Activated CD4-positive, alpha-beta T cell treated with anti-CD3 and anti-CD28 coated beads for 24 hours (primary cell): ENCODE measurements around the gene SNED1.

Experiments used
- DNase-seq, 2 donors: peaks; one replicate each; pipeline ENCODE4 v3.0.0-alpha.2; 2020; ENCODE audit warnings: low read depth in 2 of 2

SNED1 gene

GRCh38 chr2:240960309-240960970, 38.0 kb upstream of the SNED1 start:
- no peak for DNase-seq

DNA sequence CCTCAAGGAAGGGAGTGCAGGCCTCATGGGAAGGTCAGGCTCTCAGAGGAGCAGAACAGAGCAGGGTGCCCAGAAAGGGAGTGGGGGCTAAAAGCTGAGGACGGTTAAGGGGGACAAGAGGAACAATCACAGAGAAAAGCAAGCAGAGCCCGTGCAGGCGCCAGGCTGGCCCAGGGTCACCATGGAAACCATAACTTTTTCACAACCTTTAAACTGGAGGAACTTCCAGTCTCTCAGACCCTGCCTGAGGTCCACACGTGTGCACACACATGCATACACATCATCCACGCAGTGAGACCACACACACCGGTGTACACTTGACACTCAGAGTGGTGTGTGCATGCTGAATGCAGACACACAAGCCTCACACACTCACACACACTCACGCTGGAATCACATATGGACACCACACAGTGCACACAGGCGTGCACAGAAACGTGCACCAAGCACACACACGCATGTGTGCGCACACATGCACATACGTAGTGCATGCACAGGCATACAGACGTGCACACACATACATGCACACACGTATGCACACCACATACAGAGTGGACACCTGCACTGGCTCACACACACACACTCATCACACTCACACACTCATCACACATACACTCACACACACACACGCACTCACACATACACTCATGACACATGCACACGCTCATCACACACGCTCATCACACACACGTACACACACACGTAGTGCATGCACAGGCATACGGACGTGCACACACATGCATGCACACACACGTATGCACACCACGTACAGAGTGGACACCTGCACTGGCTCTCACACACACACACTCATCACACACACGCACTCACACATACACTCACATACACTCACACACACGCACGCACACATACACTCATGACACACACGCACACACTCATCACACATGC, 37.2 kb upstream of the SNED1 start:
- no peak for DNase-seq

GRCh38 chr2:240961910-240962299, 36.5 kb upstream of the SNED1 start:
- no peak for DNase-seq

DNA sequence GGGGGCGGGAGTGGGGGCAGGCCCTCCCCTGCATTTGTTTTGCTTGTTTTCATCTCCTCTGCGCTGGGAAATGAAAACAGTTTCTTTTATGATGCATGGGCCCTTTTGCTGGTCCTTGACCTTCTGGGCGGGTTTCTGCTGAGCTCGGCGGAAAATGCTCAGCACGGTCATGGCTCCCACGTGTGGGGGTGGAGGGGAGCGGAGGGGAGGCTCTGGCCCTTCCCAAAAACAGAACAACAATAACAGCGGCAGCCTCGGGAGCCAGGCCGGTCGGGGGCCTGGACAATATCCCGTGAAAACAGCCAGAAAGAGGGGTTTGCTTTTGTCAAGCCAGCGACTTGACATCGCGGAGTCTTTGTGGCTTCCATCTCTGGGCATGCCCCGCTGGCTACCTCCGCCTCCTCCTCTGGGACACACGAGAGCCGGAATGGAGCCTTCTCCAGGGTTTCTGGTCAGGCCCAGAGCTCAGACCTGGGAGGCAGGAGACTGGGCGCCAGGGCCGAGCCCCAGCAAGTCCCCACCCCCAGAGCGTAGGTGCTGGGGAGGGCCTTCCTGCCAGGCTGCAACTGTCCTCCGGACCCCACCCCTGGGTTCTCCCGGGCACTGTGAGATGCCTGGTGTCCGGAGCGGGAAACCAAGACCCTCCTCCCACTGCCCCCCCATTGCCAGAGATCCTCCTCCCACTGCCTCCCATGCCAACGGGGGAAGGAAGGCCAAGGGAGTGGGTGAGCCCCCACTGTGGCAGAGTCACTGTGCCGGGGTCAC, 35.9 kb upstream of the SNED1 start:
- no peak for DNase-seq

GRCh38 chr2:240963065-240963867, 35.2 kb upstream of the SNED1 start:
- no peak for DNase-seq

- DNase-seq, result no peak
These were observed 34.3 kb upstream of the SNED1 start for GRCh38 chr2:240963868-240964703.

DNA sequence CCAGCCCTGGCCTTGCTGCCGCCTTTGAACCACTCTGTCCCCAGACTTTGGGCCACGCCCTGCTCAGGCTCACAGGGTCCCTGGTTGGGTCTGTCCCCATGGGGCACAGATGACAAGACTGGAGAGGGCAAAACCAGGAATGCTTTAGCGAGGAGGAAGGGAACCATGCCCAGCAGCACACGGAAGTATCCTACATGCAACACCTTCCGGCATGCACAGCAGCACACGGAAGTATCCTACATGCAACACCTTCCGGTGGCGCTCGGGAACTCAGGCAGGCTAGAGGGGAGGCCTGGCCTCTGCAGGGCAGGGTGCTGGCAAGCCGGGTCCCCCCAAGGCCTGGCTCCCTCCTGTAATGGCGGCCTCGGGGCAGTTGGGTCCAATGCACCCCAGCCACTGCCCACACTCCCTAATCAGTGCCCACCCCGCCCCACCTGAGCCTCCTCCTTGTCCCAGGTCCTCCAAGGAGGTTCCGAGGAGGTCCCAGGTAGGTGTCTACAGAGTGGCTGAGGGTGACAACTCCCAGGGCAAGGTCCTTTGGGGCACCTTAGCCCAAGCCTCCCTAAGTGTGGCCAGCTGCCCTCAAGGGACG, 33.6 kb upstream of the SNED1 start:
- no peak for DNase-seq

DNA sequence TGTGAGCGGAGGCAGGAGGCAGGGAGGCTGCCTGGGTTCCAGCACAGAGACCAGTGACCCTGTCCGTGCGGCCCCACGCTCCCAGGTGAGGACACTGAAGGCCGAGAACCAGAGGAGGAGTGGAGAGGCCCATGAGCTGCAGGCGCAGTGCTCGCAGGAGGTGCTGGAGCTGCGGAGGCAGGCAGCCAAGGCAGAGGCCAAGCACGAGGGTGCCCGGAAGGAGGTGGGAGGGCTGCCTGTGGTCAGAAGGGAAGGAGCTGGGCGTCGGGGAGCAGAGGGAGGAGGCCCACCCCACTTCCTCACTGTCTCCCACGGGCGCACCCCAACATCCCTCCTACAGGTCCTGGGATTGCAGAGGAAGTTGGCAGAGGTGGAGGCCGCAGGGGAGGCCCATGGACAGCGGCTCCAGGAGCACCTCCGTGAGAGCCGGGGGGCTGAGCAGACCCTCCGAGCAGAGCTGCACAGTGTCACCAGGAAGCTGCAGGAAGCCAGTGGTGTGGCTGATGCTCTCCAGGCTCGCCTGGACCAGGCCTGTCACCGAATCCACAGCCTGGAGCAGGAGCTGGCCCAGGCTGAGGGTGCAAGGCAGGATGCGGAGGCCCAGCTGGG, 33.0 kb upstream of the SNED1 start:
- no peak for DNase-seq

- DNase-seq, result no peak
These were observed 32.4 kb upstream of the SNED1 start for GRCh38 chr2:240965905-240966456.

GRCh38 chr2:240966457-240966905, 31.9 kb upstream of the SNED1 start:
- no peak for DNase-seq

DNA sequence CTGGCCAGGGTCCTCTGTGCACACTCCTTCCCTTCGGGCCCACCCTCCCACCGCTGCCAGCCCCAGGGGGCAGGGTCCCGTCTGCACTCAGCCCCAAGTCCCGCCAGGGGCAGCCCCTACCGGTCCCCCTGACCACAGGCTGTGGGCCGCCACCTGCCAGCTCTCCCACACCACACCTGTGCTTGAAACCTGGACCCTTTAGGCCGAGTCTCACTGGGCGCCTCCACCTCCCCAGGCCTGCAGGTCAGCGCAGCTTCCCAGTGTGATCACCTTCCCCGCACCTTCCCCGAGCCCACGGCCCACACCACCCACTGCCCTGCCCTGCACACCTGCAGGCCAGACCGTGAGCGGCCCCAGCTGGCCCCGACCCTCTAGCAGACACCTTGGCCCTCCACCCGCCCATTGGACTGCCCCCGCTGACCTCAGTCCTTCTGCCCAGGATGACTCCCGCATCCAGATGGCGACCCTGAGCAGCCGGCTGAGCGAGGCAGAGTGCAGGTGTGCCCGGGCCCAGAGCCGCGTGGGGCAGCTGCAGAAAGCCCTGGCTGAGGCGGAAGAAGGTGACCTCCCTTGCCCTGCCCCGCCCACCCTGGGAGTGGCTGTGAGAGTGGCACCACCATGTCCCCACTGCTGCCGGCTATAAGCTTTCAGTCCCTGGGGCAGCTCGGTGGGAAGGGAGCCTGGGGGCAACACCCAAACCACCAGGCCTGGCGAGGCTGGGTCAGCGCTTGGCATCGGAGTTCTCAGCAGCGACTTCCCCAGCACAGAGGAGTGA, 31.3 kb upstream of the SNED1 start:
- DNase-seq, result no peak

DNA sequence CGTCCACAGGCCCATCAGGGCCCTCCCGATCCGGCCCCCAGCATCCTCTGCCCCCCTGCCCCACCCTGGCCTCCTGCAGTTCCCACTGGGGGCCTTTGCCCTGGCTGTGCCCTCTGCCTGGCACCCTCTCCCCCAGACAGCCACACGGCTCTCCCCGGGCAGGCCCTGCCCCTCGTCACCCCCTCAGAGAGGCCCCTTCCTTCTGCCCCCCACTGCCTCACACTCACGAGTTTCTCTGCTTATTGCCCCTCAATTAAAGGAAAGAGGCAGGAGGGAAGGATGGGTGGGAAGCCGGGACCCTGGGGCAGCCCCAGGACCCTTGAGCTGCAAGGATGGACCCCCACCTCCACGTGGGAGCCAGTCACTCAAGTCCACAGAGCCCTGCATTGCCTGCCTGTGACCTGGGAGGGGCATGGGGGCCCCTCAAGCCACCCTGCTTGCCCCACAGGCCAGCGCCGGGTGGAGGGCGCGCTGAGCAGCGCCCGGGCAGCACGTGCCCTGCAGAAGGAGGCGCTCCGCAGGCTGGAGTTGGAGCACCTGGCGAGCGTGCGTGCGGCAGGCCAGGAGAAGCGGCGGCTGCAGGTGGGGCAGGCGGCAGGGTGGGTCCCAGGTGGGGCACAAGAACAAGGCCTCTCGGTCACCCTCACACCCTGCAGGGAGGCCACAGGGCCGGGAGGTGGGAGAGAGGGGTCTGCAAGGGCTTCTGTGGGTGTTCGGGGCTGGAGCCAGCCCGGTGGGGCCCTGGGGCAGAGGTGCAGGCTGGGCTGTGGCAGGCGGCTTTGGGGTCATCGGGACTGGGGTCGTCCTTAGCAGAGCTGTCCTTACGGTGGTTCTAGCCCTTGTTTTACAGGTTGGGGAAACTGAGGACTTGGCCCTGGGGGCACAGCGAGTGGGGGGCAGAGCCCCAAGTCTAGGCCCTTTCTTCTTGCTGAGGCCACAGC, 30.5 kb upstream of the SNED1 start:
- no peak for DNase-seq

DNA sequence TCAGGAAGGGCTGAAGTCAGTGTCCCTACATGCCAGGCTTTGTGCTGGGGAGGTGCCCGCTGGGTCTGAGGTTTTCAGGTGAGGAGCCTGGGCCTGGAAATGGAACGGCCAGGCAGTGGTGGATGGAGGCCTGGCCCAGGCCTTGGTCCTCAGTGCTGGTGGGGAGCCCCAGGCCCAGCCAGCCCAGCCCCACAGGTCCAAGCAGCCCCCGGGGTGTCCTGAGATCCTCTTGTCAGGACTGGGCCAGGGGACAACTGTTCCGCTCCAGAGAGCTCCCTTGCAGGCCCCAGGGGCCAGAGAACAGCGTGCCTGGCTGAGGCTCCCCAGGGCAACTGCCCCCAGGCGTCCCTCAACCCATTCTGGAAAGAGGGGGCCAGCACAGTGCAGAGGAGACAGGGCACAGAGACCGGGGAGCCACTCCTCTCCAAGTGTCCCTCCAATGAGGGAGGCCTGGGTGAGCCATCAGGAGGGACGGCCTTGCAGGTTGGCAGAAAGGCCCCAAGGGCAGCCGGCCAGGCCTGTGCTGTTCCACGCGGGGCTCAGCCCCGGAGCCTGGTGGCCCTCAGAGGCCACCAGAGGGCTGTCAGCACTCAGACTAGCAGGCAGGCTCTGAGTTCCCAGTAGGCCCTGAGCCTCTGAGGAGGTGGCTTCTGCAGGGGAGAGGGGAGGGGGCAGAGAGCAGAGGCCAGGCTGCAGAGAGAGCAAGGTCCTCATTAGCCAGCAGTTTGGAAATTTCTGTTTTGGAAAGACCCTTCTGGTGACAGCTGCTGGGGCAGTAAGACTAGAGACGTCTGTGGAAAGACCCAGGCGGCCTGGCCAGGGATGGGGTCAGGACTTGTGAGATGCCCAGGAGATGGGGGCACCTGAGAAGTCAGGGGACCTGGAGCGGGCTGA, 29.4 kb upstream of the SNED1 start:
- no peak for DNase-seq

GRCh38 chr2:240970104-240970503, 28.3 kb upstream of the SNED1 start:
- DNase-seq, result no peak

GRCh38 chr2:240970816-240971215, 27.6 kb upstream of the SNED1 start:
- no peak for DNase-seq

DNA sequence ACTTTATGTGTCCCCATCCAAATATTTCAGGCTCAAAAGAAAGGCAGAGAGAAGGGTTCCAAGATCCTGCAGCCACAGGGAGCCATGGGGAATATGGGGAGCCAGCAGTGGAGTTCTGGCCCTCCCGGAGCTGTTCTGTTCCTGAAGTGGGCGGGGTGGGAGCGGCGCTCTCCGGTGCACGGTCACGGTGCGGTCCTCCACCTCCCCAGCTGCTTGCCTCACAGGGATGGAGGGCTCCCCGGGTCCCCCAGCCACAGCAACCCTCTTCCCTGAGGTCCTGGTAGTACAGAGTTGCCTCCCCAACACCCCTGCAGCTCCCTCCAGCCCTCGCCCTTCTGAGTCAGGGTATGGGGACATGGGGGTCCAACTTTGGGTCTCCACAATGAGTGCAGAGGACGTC, 26.2 kb upstream of the SNED1 start:
- DNase-seq, result no peak
